GM19043 (cell line): ENCODE data around the gene MGMT.

Source experiments
- ATAC-seq: cut with Tn5 transposase; IDR thresholded peaks from one replicate; pipeline ENCODE4 v1.9.1; 2021; ENCODE audit warnings: low read depth; ENCODE audit not compliant: unreplicated experiment

The MGMT gene

GRCh38 chr10:129579228-129579627 is 112.2 kb downstream of the MGMT start:
- no peak for ATAC-seq

- ATAC-seq = no peak
Observed at GRCh38 chr10:129580010-129580409, 113.0 kb downstream of the MGMT start.

- ATAC-seq = no peak
Observed at GRCh38 chr10:129580901-129581300, 113.9 kb downstream of the MGMT start.

DNA sequence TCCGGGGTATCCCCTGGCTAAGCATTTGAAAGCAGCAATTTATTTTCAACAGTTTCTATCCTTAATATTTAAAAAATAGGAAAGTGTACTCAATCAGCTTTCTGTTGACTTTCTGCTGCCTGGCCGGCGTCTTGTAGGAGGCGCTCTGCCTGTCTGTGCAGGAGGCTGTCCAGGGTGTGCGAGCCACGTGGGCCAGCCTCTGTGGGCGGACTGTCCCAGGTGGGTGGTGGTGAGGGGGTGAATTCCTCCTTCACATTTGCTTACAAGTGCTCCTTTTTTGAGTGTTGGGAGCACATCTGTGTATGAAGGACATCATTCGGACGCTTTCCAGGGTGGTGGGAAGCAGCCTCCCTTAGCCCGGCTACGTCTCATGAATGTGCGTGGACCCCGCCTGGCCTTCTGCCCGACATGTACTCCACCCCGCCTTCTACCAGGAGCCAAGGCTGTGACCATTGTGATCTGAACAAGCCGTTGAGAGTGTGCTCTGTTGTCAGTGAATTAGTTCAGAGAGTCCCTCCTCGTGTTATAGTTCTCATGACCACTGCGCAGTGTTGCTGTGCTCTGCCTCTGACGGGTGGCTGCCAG is 114.9 kb downstream of the MGMT start:
- ATAC-seq = no peak

GRCh38 chr10:129583831-129584230 is 116.8 kb downstream of the MGMT start:
- ATAC-seq = no peak

GRCh38 chr10:129586898-129587443 is 119.9 kb downstream of the MGMT start:
- no peak for ATAC-seq

DNA sequence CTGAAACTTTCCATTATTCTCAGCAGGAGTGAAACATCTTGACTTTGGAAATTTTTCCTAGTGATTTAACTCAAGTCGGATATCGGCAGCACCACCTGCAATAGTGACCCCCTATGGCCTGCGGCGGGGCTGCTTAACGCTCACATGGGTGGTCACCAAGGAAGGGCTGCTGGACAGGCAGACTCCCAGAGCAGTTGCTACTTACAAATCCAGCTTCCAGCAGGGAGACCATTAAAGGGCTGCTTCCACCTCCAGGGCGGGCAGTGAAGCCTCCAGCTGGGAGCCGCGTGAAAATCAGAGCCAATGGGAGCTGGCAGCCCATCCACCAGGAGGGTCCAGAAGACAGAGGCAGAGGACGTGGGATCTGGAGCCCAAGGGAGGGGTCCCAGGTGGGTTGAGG is 122.5 kb downstream of the MGMT start:
- ATAC-seq = no peak

- no peak for ATAC-seq
Observed at GRCh38 chr10:129593953-129594352, 126.9 kb downstream of the MGMT start.

- no peak for ATAC-seq
Observed at GRCh38 chr10:129594811-129595210, 127.8 kb downstream of the MGMT start.

DNA sequence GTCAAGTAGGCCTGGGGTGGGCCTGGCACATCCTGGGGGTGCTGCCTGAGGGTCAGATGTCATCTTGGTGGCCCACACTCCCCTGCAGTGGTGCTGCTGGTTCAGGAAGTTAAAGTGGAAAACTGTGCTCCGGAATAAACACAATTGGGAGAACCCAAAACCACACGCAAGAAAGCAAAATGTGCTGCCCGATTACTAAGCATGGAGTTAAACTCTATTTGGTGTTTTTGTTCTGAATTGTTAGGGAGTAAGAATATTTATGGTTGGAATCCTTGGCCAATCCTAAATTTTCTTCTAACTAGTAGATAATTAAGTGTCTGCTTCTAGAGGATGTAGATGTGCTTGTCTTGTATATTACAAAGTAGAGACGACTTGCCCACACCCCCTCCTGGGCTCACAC is 131.4 kb downstream of the MGMT start:
- no peak for ATAC-seq

DNA sequence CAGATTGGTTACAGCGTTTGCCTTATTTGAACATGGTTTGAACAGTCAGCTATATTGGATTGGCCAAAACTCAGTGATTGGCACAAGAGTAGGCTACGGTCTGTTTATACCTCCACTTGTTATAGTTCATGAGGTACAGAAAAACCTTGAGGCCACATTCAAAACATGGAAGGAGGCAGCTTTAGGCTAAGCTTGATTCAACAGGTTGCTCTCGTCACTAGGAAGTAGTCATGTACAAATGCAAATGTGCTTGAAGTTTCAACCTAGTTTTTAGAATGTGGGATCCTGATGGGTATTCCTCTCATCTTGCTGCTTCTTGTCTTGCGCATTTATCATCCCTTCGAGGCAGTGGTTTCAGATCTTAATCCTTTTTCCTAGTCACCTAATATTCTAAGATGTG is 132.1 kb downstream of the MGMT start:
- ATAC-seq = no peak

- no peak for ATAC-seq
Observed at GRCh38 chr10:129601737-129602136, 134.7 kb downstream of the MGMT start.

GRCh38 chr10:129602938-129603535 is 136.0 kb downstream of the MGMT start:
- ATAC-seq = no peak

- no peak for ATAC-seq
Observed at GRCh38 chr10:129604333-129605032, 137.4 kb downstream of the MGMT start.

GRCh38 chr10:129605266-129605985 is 138.4 kb downstream of the MGMT start:
- no peak for ATAC-seq

GRCh38 chr10:129605986-129606518 is 139.0 kb downstream of the MGMT start:
- no peak for ATAC-seq

GRCh38 chr10:129607607-129608109 is 140.6 kb downstream of the MGMT start:
- no peak for ATAC-seq

DNA sequence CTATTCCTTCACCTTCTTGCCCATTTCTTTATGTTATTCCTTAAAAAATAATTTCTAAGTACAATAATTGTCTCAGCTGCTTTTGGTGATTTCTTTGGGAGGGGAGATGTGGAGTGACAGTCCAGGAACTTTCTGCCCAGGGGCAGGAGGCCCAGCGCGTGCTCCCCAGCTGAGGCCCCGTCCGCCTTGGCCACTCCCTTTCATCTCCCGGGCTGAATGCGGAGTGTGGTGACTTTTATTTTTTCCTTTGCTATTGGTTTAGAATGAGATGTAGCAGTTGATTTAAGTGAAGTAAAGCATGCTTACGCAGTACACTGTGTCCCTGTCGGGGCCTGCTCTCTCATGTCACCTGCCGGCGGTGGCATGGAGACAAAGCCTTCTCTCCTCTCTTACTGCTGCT is 141.6 kb downstream of the MGMT start:
- ATAC-seq = no peak

DNA sequence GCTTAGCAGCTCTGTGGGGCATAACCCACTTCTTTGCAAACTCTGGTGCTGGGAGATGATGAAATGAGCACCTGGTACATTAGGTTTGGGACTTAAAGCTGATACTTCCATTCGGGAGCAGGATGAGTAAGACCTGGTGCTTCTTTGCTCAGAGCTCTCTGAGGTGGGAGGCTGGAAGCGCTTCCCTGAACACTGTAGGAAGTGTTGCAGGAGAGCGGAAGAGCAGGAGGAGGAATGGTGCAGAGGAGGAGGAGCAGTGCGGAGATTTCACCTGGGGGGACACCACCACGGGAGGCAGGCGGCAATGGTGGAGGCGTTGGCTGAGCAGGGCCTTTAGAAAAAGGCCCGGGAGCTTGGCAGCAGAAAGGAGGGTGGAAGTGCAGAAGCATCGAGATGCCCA is 142.5 kb downstream of the MGMT start:
- ATAC-seq = no peak

DNA sequence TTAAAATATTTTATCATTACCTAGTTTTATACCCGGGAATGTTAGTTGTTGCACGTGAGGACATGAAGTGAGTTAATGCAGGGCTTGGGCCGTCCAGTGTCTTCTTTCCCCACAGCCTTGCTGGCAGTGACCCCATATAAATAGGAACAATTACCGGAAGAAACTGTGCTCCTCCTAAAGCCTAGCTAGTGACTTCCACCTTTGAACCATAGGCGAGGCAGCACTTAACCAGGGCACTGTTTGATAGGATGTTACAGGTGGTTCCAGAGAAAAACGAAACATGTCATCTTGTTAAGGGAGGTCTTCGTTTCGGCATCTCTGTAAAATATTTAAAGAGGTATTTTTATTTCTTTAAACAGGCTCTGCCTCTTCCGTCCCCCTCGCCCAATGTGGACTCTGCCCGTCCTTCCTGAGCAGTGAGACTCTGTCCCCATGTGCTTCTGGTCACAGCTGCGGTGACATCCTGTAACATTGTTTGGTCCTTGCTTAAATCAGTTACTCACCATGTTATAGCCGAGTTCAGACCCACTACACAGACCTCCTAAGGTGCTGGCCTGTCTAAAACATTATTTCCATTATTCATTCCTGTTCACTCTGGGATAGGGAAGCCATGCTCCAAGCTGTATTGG is 145.6 kb downstream of the MGMT start:
- no peak for ATAC-seq
